Chondrocyte (in vitro differentiated cells): ENCODE measurements around the gene CSH1. TPM values are rescaled to one million over a fixed set of nuclear protein-coding genes. Genes with fewer than 3 reads are reported as not detected.
"Not testable (repeated sequence)": the region's sequence is repeated elsewhere in the genome, so short reads cannot be mapped to it uniquely, and the experiment has no call there.

ENCODE experiments used
- DNase-seq: peaks from one replicate; pipeline ENCODE4 v3.0.0; 2021; ENCODE audit warnings: mixed read lengths, low spot score
- H3K27ac Mint-ChIP-seq: one replicate; pipeline ENCODE4 v1.8.0; 2021; ENCODE audit warnings: mild to moderate bottlenecking, moderate library complexity, mixed read lengths; ENCODE audit not compliant: unreplicated experiment
- H3K27me3 Mint-ChIP-seq: 2 replicates; pipeline ENCODE4 v1.8.0; 2021; ENCODE audit warnings: low read depth, mixed read lengths
- H3K36me3 Mint-ChIP-seq: 2 replicates; pipeline ENCODE4 v1.8.0; 2021; ENCODE audit warnings: low read depth, mixed read lengths
- H3K4me1 Mint-ChIP-seq: 2 replicates; pipeline ENCODE4 v1.8.0; 2021; ENCODE audit warnings: low read depth, mild to moderate bottlenecking, mixed read lengths
- H3K4me3 Mint-ChIP-seq: one replicate; pipeline ENCODE4 v1.8.0; 2021; ENCODE audit warnings: mild to moderate bottlenecking, moderate library complexity, mixed read lengths; ENCODE audit not compliant: unreplicated experiment
- H3K9me3 Mint-ChIP-seq: 2 replicates; pipeline ENCODE4 v1.8.0; 2021; ENCODE audit warnings: low read depth, mixed read lengths
- CTCF ChIP-seq: fragments of 200-600 bp; sonication (generic); IDR thresholded peaks from 2 replicates; pipeline ENCODE4 v1.5.0; 2021; ENCODE audit warnings: antibody characterized with exemption, mild to moderate bottlenecking, moderate library complexity
- total RNA-seq: library from RNA; stranded (reverse); gene quantifications from 3 replicates; pipeline ENCODE4 v1.2.1, GENCODE V29; 2021

CSH1 gene
- total RNA-seq, 1 donor from 2014 or later: not detected

GRCh38 chr17:63869491-63870291 is 26.7 kb downstream of the CSH1 start:
- not testable (repeated sequence) for H3K4me3 Mint-ChIP-seq, H3K36me3 Mint-ChIP-seq, H3K9me3 Mint-ChIP-seq, DNase-seq, H3K27me3 Mint-ChIP-seq
- peak overlapping the region; percentile 49 for H3K27ac Mint-ChIP-seq
- peaks cover 11% of the 10 kb centered on the region for H3K4me1 Mint-ChIP-seq
- peak; percentile 52 for TF ChIP-seq CTCF

GRCh38 chr17:63866625-63867024 is 29.7 kb downstream of the CSH1 start:
- not testable (repeated sequence) for H3K9me3 Mint-ChIP-seq, H3K27ac Mint-ChIP-seq, H3K36me3 Mint-ChIP-seq, H3K4me3 Mint-ChIP-seq, DNase-seq, H3K27me3 Mint-ChIP-seq
- H3K4me1 Mint-ChIP-seq: peaks cover 11% of the 10 kb centered on the region

GRCh38 chr17:63859257-63859656 is 37.1 kb downstream of the CSH1 start:
- no peaks in the 10 kb centered on the region for H3K36me3 Mint-ChIP-seq
- TF ChIP-seq CTCF: no peak
- H3K9me3 Mint-ChIP-seq: no peaks in the 10 kb centered on the region
- no peak for DNase-seq
- no peak overlapping the region for H3K27ac Mint-ChIP-seq
- peaks cover 33% of the 10 kb centered on the region for H3K27me3 Mint-ChIP-seq
- H3K4me3 Mint-ChIP-seq: no peak overlapping the region
- H3K4me1 Mint-ChIP-seq: no peaks in the 10 kb centered on the region

- peaks cover 36% of the 10 kb centered on the region for H3K27me3 Mint-ChIP-seq
- H3K4me1 Mint-ChIP-seq, DNase-seq, H3K36me3 Mint-ChIP-seq, H3K27ac Mint-ChIP-seq, H3K4me3 Mint-ChIP-seq, H3K9me3 Mint-ChIP-seq: not testable (repeated sequence)
These were observed 39.9 kb downstream of the CSH1 start for GRCh38 chr17:63856425-63856824.

GRCh38 chr17:63855185-63855584 is 41.2 kb downstream of the CSH1 start:
- DNase-seq: no peak
- no peak for TF ChIP-seq CTCF
- Mint-ChIP-seq H3K27me3 (peaks cover 28% of the 10 kb centered on the region), H3K27ac (no peak overlapping the region), H3K9me3 (no peaks in the 10 kb centered on the region), H3K36me3 (no peaks in the 10 kb centered on the region), H3K4me3 (no peak overlapping the region), H3K4me1 (no peaks in the 10 kb centered on the region)

- no peak for TF ChIP-seq CTCF
- DNase-seq: no peak
- H3K4me1 Mint-ChIP-seq: no peaks in the 10 kb centered on the region
- no peaks in the 10 kb centered on the region for H3K9me3 Mint-ChIP-seq
- H3K36me3 Mint-ChIP-seq: no peaks in the 10 kb centered on the region
- no peak overlapping the region for H3K27ac Mint-ChIP-seq
- H3K27me3 Mint-ChIP-seq: peaks cover 23% of the 10 kb centered on the region
- no peak overlapping the region for H3K4me3 Mint-ChIP-seq
These were observed 41.7 kb downstream of the CSH1 start for GRCh38 chr17:63854709-63855108.
